ENCODE data around the gene DYNLT1. TPM values are rescaled to one million over a fixed set of nuclear protein-coding genes. Genes with fewer than 3 reads are reported as not detected.
"Not testable (repeated sequence)": the region's sequence is repeated elsewhere in the genome, so short reads cannot be mapped to it uniquely, and the experiment has no call there.

The DYNLT1 gene
- polyA plus RNA-seq, 4 donors = 114 to 451 (median 307) TPM

DNA sequence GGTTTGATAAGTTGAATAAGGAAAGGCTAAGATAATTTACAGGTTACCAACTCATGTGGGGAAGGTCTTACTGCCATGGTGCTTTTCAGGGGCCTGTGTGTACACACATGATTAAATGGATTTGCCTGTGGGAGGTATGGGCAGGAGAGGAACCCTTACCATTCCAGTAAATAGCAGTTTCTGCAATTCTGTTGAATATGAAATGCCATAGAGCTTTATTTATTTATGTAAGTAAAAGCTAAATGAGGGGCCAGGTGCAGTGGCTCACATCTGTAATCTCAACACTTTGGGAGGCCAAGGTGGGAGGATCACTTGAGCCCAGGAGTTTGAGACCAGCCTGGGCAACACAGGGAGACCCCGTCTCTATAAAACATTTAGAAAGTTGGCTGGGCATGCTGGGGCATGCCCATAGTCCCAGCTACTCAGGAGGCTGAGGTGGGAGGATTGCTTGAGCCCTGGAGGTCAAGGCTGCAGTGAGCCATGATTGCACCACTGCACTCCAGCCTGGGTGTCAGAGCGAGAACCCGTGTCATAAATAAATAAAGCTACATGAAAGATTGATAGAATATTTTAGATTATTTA lies 11.9 kb downstream of the DYNLT1 start:
- H3K36me3 ChIP-seq (ENCODE audit: control insufficient read depth in 3 of 3, insufficient read depth in 2 of 3, low read depth in 1 of 3, low read length in 3 of 3) = peaks cover 3 to 63% (median 17%) of the 10 kb centered on the region in 3 donors
- FAIRE-seq; H3K27me3 ChIP-seq (ENCODE audit: control insufficient read depth in 3 of 3, insufficient read depth in 3 of 3, low read length in 3 of 3); H3K4me3 ChIP-seq (ENCODE audit: low read depth in 1 of 3, low read length in 3 of 3); DNase-seq; H3K9me3 ChIP-seq (ENCODE audit: control insufficient read depth in 2 of 2, insufficient read depth in 1 of 2, low read depth in 1 of 2, low read length in 1 of 2): not testable (repeated sequence)
- peaks cover 0 to 19% (median 7%) of the 10 kb centered on the region in 3 donors for H3K4me1 ChIP-seq (ENCODE audit: control insufficient read depth in 3 of 3, insufficient read depth in 2 of 3, low read depth in 1 of 3, low read length in 2 of 3)
- 91 to 98% (median 93%) methylated on average over 3 of the region's 3 CpGs for WGBS, 3 donors
- peak overlapping the region in 2 of 3 donors; percentile 83 to 85 for H3K27ac ChIP-seq (ENCODE audit: low read depth in 1 of 3, low read length in 2 of 3)

DNA sequence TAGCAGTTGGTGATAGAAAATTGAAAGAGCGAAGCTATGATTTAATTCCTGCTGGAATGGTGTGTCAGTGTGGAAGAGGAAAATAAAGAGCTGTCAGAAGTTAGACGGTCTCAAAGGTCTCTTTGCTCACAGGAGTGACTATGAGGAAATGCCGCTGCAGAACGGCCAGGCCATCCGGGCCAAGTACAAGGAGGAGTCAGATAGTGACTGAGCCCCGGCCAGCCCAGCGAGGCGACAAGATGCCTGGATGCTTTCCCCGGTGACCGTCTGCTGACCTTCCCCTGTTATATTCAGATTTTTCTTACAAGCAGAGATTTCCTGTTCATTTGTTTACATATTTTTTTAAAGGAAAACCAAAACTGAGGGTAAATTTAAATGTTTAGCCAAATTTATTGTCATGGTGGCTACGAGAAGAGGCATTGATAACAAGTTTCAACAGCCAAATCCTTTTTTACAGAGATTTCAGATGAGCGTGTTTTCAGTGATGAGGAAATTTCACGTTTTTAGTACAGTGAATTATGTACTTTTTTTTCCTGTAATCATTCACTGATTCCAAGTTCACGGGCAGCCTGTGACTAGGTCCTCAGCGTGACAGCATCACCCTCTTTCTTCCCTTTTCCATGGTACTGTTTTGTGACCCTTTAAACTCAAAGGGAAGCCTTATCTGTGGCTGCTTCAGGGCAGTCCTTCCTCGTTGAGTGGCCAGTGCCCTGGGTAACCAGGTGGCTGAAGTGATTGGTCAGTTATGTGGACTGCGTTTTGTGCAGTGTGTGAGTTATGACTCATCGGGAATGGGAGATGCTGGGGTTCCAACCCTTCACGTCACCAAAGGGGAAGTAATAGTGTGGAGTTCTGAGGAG lies 12.6 kb downstream of the DYNLT1 start:
- DNase-seq (peak; percentile 77 to 93), FAIRE-seq (no peak)
- Histone ChIP-seq H3K27ac (ENCODE audit: low read depth in 1 of 3, low read length in 2 of 3) (peak overlapping the region; percentile 72 to 95 (median 89)), H3K9me3 (ENCODE audit: control insufficient read depth in 2 of 2, insufficient read depth in 1 of 2, low read depth in 1 of 2, low read length in 1 of 2) (no peaks in the 10 kb centered on the region), H3K4me1 (ENCODE audit: control insufficient read depth in 3 of 3, insufficient read depth in 2 of 3, low read depth in 1 of 3, low read length in 2 of 3) (peaks cover 0 to 19% (median 7%) of the 10 kb centered on the region in 3 donors), H3K4me3 (ENCODE audit: low read depth in 1 of 3, low read length in 3 of 3) (no peak overlapping the region), H3K36me3 (ENCODE audit: control insufficient read depth in 3 of 3, insufficient read depth in 2 of 3, low read depth in 1 of 3, low read length in 3 of 3) (peaks cover 3 to 68% (median 19%) of the 10 kb centered on the region in 3 donors), H3K27me3 (ENCODE audit: control insufficient read depth in 3 of 3, insufficient read depth in 3 of 3, low read length in 3 of 3) (no peaks in the 10 kb centered on the region)
- 23 to 32% (median 30%) methylated on average over 19 of the region's 19 CpGs for WGBS, 3 donors

DNA sequence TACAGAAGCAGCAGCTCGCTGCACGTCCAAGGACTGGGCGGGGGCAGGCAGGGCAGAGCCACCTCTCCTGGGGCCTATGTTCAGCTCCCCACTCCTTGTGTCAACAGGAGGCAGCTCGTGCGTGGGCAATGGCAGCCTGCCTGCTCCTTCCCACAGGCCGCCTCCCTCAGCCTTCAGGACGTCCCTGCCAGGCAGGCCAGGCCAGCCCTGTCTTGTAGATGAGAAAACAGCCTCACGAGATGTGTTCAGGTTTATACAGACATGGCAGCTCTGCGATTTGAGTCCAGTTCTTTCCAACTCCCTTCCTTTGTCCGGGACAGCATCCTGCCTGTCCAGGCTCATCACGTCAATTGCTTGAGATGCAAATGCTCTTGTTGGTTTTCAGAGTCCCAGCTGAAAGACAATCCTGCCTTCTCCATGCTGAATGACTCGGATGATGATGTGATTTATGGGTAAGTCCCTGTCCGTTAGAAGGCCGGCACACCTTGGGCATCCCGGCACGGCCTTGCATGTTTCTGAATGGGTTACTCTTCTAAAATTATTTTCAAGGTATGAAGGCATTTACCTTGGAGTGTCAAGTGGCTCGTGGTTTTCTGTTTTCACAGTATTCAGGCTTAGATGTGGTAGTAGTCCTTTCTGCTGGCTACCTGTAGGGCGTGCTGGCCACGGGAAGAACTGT lies 13.5 kb downstream of the DYNLT1 start:
- Histone ChIP-seq H3K36me3 (ENCODE audit: control insufficient read depth in 3 of 3, insufficient read depth in 2 of 3, low read depth in 1 of 3, low read length in 3 of 3) (peaks cover 3 to 69% (median 16%) of the 10 kb centered on the region in 3 donors), H3K4me3 (ENCODE audit: low read depth in 1 of 3, low read length in 3 of 3) (no peak overlapping the region), H3K9me3 (ENCODE audit: control insufficient read depth in 2 of 2, insufficient read depth in 1 of 2, low read depth in 1 of 2, low read length in 1 of 2) (no peaks in the 10 kb centered on the region), H3K27ac (ENCODE audit: low read depth in 1 of 3, low read length in 2 of 3) (peak overlapping the region; percentile 72 to 95 (median 89)), H3K27me3 (ENCODE audit: control insufficient read depth in 3 of 3, insufficient read depth in 3 of 3, low read length in 3 of 3) (no peaks in the 10 kb centered on the region), H3K4me1 (ENCODE audit: control insufficient read depth in 3 of 3, insufficient read depth in 2 of 3, low read depth in 1 of 3, low read length in 2 of 3) (peaks cover 0 to 19% (median 7%) of the 10 kb centered on the region in 3 donors)
- 47 to 59% (median 53%) methylated on average over 19 of the region's 19 CpGs for WGBS, 3 donors
- no peak for FAIRE-seq
- peak; percentile 26 to 62 for DNase-seq

DNA sequence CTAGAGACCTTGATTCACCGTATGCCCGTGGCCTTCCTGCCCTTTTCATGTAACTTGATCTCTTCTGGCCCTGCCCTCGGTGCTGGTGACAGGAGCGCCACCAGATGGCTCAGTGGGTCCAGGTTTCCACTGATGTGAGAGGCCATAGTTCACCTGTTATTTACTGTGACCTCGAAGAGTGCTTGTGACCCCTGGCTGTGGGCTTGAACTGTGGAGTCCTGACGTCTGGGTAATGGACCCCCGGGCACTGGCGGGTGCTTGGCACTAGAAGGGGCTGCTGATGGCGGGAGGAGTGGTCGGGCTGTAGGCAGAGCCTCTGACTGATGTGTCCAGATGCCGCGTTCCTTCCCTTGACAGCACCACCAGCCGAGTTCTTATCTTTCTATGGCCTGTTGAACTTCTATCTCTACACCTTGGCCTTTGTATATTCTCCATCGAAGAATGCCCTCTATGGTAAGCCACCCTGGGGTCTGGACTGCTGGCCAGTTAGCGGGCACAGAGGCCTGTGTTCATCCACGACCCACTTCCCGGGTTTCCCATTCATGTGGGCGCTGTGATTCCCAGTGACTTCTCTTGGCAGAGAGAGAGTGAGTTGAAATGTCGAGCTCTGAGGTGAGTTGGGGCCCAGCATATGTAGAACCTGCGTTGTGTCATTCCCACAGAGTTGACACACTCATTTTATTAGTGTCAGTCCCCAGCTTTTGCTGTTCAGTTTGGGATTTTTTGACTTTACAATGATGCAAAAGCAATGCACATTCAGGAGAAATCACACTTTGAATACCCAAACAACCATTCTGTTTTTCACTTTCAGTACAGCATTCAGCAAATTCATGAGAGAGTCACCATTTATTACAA lies 14.9 kb downstream of the DYNLT1 start:
- Histone ChIP-seq H3K4me1 (ENCODE audit: control insufficient read depth in 3 of 3, insufficient read depth in 2 of 3, low read depth in 1 of 3, low read length in 2 of 3) (peaks cover 0 to 19% (median 7%) of the 10 kb centered on the region in 3 donors), H3K9me3 (ENCODE audit: control insufficient read depth in 2 of 2, insufficient read depth in 1 of 2, low read depth in 1 of 2, low read length in 1 of 2) (no peaks in the 10 kb centered on the region), H3K36me3 (ENCODE audit: control insufficient read depth in 3 of 3, insufficient read depth in 2 of 3, low read depth in 1 of 3, low read length in 3 of 3) (peaks cover 0 to 74% (median 18%) of the 10 kb centered on the region in 3 donors), H3K4me3 (ENCODE audit: low read depth in 1 of 3, low read length in 3 of 3) (no peak overlapping the region), H3K27me3 (ENCODE audit: control insufficient read depth in 3 of 3, insufficient read depth in 3 of 3, low read length in 3 of 3) (no peaks in the 10 kb centered on the region), H3K27ac (ENCODE audit: low read depth in 1 of 3, low read length in 2 of 3) (peak overlapping the region in 1 of 3 donors; percentile 42)
- FAIRE-seq (no peak), DNase-seq (peak in 1 of 2 donors; percentile 57)
- WGBS, 3 donors = 68 to 81% (median 78%) methylated on average over 19 to 20 of the region's 20 CpGs

DNA sequence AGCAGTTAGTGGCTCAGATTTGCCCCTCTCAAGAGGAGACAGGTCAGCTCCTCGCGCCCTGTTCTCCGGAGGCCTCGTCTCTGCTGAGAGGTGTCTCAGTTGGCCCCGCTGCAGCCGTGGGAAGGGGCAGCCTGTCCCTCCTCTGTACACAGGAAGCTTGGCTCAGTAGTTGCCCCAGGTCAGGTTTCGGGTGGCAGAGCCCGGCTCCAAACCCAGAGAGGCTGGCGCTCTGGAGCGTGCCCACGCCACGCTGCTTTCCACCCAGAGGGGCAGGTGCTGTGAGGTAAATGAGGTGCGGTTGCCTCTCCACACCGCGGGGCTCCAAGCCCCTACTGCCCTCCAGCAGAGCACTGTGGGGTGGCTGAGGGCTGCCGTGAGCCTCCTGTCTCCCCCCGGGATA lies 16.0 kb downstream of the DYNLT1 start:
- H3K4me3 ChIP-seq (ENCODE audit: low read depth in 1 of 3, low read length in 3 of 3) = no peak overlapping the region
- no peak overlapping the region for H3K27ac ChIP-seq (ENCODE audit: low read depth in 1 of 3, low read length in 2 of 3)
- 93 to 94% (median 94%) methylated on average over 17 of the region's 17 CpGs for WGBS, 3 donors
- no peaks in the 10 kb centered on the region for H3K27me3 ChIP-seq (ENCODE audit: control insufficient read depth in 3 of 3, insufficient read depth in 3 of 3, low read length in 3 of 3)
- H3K9me3 ChIP-seq (ENCODE audit: control insufficient read depth in 2 of 2, insufficient read depth in 1 of 2, low read depth in 1 of 2, low read length in 1 of 2) = no peaks in the 10 kb centered on the region
- no peak for DNase-seq
- peaks cover 0 to 85% (median 18%) of the 10 kb centered on the region in 3 donors for H3K36me3 ChIP-seq (ENCODE audit: control insufficient read depth in 3 of 3, insufficient read depth in 2 of 3, low read depth in 1 of 3, low read length in 3 of 3)
- FAIRE-seq = no peak
- peaks cover 0 to 19% (median 7%) of the 10 kb centered on the region in 3 donors for H3K4me1 ChIP-seq (ENCODE audit: control insufficient read depth in 3 of 3, insufficient read depth in 2 of 3, low read depth in 1 of 3, low read length in 2 of 3)

DNA sequence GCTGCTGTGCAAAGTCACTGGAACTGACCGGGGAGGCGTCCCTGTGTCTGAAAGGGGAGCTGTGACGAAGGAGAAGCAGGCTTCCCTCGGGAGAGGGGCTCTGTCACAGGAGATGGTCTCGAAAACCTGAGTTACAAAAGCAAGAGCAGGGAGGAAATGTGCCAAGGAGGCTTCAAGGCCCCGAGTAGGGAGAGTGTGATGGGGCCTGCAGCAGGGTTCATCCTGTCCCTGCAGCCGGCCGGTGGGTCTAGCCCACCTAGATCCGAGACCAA lies 16.7 kb downstream of the DYNLT1 start:
- FAIRE-seq = no peak
- peaks cover 0 to 81% (median 18%) of the 10 kb centered on the region in 3 donors for H3K36me3 ChIP-seq (ENCODE audit: control insufficient read depth in 3 of 3, insufficient read depth in 2 of 3, low read depth in 1 of 3, low read length in 3 of 3)

DNA sequence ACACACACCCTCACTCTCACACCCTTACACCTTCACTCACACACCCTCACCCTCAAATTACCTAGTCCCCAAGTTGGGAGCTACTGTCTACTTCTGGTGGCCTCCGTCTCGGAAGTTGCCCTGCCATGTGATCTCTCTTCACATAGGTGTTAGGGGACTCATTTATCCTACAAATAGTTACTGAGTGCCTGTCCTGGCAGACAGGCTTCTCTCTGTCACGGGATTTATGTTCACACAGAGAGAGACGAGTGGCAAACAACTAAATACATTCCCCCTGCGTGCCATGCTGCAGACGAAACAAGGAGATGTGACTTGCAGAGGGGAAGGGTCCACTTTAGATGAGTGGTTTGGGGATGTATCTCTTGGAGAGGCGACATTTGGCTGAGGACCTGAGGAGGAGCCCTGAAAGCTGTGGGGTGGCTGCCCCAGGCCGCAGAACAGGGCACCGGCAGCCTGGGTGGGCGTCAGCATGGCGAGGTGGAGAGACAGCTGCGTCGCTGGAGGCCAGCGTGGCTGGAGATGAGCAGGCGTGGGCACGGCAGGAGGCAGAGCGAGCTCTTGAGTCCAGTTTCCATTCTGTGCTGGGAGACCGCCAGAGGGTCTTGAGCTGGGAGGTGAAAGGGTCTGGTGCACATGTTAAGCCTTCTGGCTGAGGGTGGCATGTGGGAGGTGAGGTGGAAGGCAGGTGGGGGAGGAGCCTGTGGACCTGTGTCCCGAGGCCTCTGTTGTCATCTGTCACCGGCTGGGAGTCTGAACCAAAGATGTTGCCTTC lies 17.2 kb downstream of the DYNLT1 start:
- Histone ChIP-seq H3K27ac (ENCODE audit: low read depth in 1 of 3, low read length in 2 of 3) (no peak overlapping the region), H3K4me3 (ENCODE audit: low read depth in 1 of 3, low read length in 3 of 3) (no peak overlapping the region), H3K9me3 (ENCODE audit: control insufficient read depth in 2 of 2, insufficient read depth in 1 of 2, low read depth in 1 of 2, low read length in 1 of 2) (no peaks in the 10 kb centered on the region), H3K36me3 (ENCODE audit: control insufficient read depth in 3 of 3, insufficient read depth in 2 of 3, low read depth in 1 of 3, low read length in 3 of 3) (peaks cover 0 to 82% (median 19%) of the 10 kb centered on the region in 3 donors), H3K4me1 (ENCODE audit: control insufficient read depth in 3 of 3, insufficient read depth in 2 of 3, low read depth in 1 of 3, low read length in 2 of 3) (peaks cover 0 to 19% (median 6%) of the 10 kb centered on the region in 3 donors), H3K27me3 (ENCODE audit: control insufficient read depth in 3 of 3, insufficient read depth in 3 of 3, low read length in 3 of 3) (no peaks in the 10 kb centered on the region)
- DNase-seq (no peak), FAIRE-seq (no peak)
- WGBS, 3 donors = 94 to 97% (median 95%) methylated on average over 20 of the region's 20 CpGs

More for the DNA sequence above, 16.7 kb downstream of the DYNLT1 start:
- 91 to 92% (median 91%) methylated on average over 9 of the region's 9 CpGs for WGBS, 3 donors
- H3K27ac ChIP-seq (ENCODE audit: low read depth in 1 of 3, low read length in 2 of 3) = no peak overlapping the region
- DNase-seq = no peak
- H3K27me3 ChIP-seq (ENCODE audit: control insufficient read depth in 3 of 3, insufficient read depth in 3 of 3, low read length in 3 of 3) = no peaks in the 10 kb centered on the region
- no peaks in the 10 kb centered on the region for H3K9me3 ChIP-seq (ENCODE audit: control insufficient read depth in 2 of 2, insufficient read depth in 1 of 2, low read depth in 1 of 2, low read length in 1 of 2)
- no peak overlapping the region for H3K4me3 ChIP-seq (ENCODE audit: low read depth in 1 of 3, low read length in 3 of 3)
- H3K4me1 ChIP-seq (ENCODE audit: control insufficient read depth in 3 of 3, insufficient read depth in 2 of 3, low read depth in 1 of 3, low read length in 2 of 3) = peaks cover 0 to 19% (median 7%) of the 10 kb centered on the region in 3 donors
